ENCODE measurements around the gene CYB5R2. TPM values are rescaled to one million over a fixed set of nuclear protein-coding genes. Genes with fewer than 3 reads are reported as not detected.

Gene CYB5R2
- total RNA-seq, 1 donor from 2014 or later, result 23.2 TPM

GRCh38 chr11:7668911-7669310 is 4.4 kb downstream of the CYB5R2 start:
- peaks cover 22% of the 10 kb centered on the region for H3K36me3 Mint-ChIP-seq
- H3K9me3 Mint-ChIP-seq, result no peaks in the 10 kb centered on the region
- TF ChIP-seq CTCF (conservative IDR thresholded peaks at IDR 0.05), result no peak
- H3K4me3 Mint-ChIP-seq, result no peak overlapping the region
- H3K27me3 Mint-ChIP-seq, result peaks cover under 1% of the 10 kb centered on the region
- peak overlapping the region; percentile 58 for H3K27ac Mint-ChIP-seq
- no peak for DNase-seq (ENCODE audit: extremely low spot score, unreplicated experiment)
- peaks cover 46% of the 10 kb centered on the region for H3K4me1 Mint-ChIP-seq (ENCODE audit: unreplicated experiment)

- Mint-ChIP-seq H3K27ac (peak overlapping the region; percentile 53), H3K36me3 (peaks cover 24% of the 10 kb centered on the region), H3K4me1 (ENCODE audit: unreplicated experiment) (peaks cover 46% of the 10 kb centered on the region)
Observed at GRCh38 chr11:7668464-7668863, 4.8 kb downstream of the CYB5R2 start.

GRCh38 chr11:7667460-7667859 is 5.8 kb downstream of the CYB5R2 start:
- H3K27ac Mint-ChIP-seq, result no peak overlapping the region
- no peak overlapping the region for H3K4me3 Mint-ChIP-seq
- H3K36me3 Mint-ChIP-seq, result peaks cover 24% of the 10 kb centered on the region

More at GRCh38 chr11:7668464-7668863, 4.8 kb downstream of the CYB5R2 start:
- Mint-ChIP-seq H3K4me3 (no peak overlapping the region), H3K27me3 (no peaks in the 10 kb centered on the region), H3K9me3 (no peaks in the 10 kb centered on the region)
- no peak for DNase-seq (ENCODE audit: extremely low spot score, unreplicated experiment)
- TF ChIP-seq CTCF (conservative IDR thresholded peaks at IDR 0.05), result no peak

GRCh38 chr11:7666292-7666866 is 6.9 kb downstream of the CYB5R2 start:
- Mint-ChIP-seq H3K4me1 (ENCODE audit: unreplicated experiment) (peaks cover 31% of the 10 kb centered on the region), H3K4me3 (no peak overlapping the region), H3K27ac (peak overlapping the region; percentile 57), H3K36me3 (peaks cover 24% of the 10 kb centered on the region), H3K9me3 (no peaks in the 10 kb centered on the region), H3K27me3 (no peaks in the 10 kb centered on the region)
- TF ChIP-seq CTCF (conservative IDR thresholded peaks at IDR 0.05), result no peak
- DNase-seq (ENCODE audit: extremely low spot score, unreplicated experiment), result no peak

More at GRCh38 chr11:7667460-7667859, 5.8 kb downstream of the CYB5R2 start:
- H3K27me3 Mint-ChIP-seq, result no peaks in the 10 kb centered on the region
- TF ChIP-seq CTCF (conservative IDR thresholded peaks at IDR 0.05), result no peak
- no peak for DNase-seq (ENCODE audit: extremely low spot score, unreplicated experiment)
- no peaks in the 10 kb centered on the region for H3K9me3 Mint-ChIP-seq
- H3K4me1 Mint-ChIP-seq (ENCODE audit: unreplicated experiment), result peaks cover 42% of the 10 kb centered on the region

GRCh38 chr11:7665473-7666291 is 7.6 kb downstream of the CYB5R2 start:
- Mint-ChIP-seq H3K9me3 (no peaks in the 10 kb centered on the region), H3K36me3 (peaks cover 24% of the 10 kb centered on the region), H3K4me3 (peak overlapping the region; percentile 49), H3K27me3 (no peaks in the 10 kb centered on the region), H3K27ac (peak overlapping the region; percentile 57), H3K4me1 (ENCODE audit: unreplicated experiment) (peaks cover 26% of the 10 kb centered on the region)
- peak; percentile 85 for DNase-seq (ENCODE audit: extremely low spot score, unreplicated experiment)
- peak; percentile 89 for TF ChIP-seq CTCF (conservative IDR thresholded peaks at IDR 0.05)
